Ureter (tissue), 1 donor: Measurements from ENCODE around the gene AGAP1. TPM values are rescaled to one million over a fixed set of nuclear protein-coding genes. Genes with fewer than 3 reads are reported as not detected.
A peak's percentile ranks its signal among the peaks of the same experiment; 100 is the strongest.

Experiments used
- DNase-seq: peaks from one replicate; pipeline ENCODE4 v3.0.0-alpha.2; 2020; ENCODE audit warnings: low spot score
- total RNA-seq: library from RNA; stranded (reverse); gene quantifications from one replicate; pipeline ENCODE4 v1.2.4, GENCODE V29; 2023
- donor health status: DM: yes; HTN: yes; CAD: no.

Gene AGAP1
- total RNA-seq, 1 donor from 2014 or later: 43.2 TPM

DNA sequence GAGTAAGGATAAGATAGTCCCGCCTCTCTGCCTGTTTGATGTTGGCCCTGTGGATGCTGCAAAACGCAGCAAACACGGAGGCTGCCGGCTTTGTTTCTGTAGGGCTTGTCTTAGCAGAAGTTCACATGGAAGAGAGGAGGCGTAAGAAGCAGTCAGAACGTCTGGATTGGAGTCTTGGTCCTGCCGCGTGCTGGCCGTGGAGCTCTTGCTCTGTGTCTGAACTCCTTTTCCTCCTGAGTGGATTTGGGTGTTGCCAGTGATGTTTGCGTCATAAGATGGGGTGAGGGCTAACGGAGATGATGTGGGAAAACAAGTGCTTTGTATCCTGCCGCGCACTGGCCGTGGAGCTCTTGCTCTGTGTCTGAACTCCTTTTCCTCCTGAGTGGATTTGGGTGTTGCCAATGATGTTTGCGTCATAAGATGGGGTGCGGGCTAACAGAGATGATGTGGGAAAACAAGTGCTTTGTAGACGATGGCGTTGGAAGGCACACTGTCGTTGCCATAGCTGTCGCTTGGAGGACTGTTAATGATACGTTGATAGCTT lies 240.9 kb downstream of the AGAP1 start:
- no peak for DNase-seq

DNA sequence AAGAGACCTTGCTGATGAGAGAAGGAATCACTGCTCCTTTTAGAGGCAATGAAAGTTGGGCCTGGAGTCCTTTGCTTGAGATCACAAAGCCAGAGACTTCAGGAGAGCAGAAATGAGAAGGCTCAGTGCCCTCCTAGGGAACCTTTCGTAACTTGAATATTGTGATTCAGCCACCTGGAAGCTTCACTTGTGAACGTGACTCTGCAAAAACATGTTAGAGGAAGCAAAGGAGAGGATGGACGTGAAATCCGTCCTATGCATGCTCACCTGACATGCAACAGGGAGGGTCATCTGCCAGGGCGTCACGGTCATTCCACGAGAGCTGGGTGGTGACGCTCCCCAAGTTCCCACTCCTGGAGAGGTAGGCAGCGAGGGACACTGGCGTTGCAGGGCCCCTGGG lies 243.6 kb downstream of the AGAP1 start:
- DNase-seq: no peak

DNA sequence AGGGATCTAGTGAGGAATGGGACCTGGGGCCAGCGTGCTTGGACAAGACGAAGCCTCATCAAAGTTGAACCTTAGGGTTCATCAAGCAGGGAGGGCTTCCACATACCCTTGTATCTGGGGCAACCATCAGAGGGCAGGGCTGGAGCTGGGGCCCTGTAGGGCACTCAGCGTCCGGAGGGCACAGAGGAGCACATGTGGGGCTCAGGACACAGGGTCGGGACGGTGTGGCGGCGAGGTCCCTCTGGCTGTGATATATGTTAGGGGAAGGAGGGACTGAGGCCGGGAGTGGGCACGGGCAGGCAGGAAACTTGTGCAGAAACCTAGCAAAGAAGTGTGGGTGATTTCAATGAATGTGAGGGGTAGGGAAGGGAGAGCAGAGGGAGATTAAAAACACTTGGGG lies 244.0 kb downstream of the AGAP1 start:
- no peak for DNase-seq

DNA sequence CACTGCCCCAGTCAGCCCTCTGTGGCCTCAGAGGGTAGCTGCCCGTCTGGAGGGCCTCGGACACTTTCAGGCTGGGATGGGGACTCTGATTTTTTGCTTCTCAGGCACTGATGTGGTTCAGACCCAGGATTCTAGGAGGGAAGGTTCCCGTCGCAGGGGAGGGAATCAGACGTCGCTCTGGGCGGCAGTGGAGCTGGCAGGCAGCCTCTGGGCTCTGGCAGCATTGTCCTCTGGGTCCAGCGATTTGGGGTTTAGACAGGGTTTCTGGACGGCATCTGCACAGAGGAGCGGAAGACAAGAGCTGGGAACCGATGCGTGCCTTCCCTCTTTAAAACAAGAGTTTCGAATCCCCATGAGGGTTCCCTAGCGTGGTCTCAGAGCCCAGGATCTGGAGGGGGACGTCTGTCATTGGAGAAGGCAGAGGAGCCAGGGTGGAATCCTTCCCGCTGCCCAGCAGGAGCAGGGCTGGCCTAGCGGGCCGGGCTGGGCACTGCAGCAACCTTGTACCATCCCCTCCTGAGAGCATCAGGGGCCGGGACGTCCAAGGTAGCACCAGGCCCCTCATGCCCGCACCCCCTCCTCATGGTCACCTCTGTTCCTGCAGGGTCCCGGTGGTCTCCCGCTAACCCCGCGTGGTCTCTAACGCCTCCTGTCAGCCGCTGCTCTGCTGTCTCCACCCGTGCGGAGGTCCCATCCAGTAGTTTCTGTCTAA lies 246.0 kb downstream of the AGAP1 start:
- no peak for DNase-seq

DNA sequence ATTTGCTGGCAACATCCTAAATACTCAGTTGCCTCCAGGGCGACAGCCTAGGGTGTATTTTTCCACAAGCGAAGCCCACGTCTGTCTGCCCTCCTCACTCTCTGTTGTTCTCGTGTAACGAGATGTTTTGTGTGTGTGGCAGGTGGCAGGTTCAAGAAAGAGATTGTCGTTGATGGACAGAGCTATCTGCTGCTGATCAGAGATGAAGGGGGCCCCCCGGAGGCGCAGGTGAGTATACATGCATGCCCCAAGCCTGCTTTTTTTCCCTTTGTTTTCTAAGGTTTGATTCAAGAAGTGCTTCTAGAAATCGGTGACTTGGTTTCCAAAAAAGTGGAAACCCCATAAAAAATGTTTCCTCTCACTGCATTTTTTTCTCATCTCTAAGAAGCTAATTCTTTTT lies 247.0 kb downstream of the AGAP1 start:
- no peak for DNase-seq

DNA sequence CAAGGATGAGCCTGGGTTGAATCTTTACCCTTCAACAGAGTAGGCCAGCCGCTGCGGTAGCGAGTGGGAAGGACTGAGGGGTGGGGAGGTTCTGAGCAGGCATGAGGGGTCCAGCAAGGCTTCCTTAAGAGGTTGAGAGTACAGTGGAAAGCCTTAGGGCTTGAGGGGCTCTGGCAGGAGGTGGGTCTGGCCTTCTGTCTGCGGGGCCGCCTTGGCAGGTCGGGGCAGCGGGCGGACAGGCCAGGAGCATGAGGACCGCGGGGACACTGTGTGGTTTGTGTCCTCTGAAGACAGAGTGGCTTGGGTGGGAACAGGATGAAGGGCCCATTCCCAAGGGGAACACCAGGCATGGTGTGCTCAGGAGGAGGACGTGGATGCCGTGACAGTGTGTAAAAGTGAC lies 250.3 kb downstream of the AGAP1 start:
- no peak for DNase-seq

DNA sequence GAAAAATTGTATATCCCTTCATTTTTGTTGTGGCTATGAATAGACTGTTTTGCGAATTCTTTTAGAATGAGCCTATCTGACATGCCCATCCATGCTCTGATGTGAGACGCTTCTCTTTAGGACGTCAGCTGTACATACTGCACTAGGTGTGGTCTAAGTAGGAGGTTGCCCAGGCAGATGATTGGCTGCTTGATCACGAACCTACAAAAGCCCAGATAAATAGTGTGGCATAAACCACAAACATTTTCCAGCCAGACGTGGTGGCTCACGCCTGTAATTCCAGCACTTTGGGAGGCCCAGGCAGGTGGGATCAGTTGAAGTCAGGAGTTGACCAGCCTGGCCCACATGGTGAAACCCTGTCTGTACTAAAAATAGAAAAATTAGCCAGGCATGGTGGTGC lies 251.8 kb downstream of the AGAP1 start:
- no peak for DNase-seq

DNA sequence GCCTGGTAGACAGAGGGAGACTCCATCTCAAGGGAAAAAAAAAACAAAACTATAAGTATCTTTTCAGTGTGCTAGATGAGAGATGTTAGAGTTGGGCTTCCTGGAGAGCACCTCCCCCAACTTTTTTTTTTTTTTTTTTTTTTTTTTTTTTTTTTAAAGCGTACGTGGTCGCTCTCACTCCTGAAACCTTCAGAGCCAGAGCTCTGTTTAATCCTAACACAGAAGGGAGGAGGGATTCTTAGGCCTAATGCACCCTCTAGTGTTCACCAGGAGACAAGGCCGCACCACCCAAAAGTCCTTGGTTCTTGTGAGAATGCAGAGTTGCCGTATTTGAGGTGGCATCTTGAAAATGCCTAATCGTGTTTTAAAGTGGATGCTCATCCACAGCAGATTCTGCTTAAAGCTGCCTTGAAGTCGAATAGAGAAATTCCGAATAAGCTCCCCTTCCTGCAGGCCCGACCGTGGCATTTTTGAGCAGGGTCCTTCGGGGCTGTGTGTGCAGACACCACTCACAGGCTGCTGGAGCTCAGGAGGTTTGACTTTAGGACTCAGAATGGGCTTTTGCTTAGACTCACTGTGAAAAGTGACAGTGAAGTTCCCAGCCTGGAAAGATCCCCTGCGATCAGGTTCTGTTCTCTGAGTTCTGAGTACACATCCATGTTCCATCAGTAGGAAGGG lies 252.6 kb downstream of the AGAP1 start:
- peak; percentile 73 for DNase-seq

DNA sequence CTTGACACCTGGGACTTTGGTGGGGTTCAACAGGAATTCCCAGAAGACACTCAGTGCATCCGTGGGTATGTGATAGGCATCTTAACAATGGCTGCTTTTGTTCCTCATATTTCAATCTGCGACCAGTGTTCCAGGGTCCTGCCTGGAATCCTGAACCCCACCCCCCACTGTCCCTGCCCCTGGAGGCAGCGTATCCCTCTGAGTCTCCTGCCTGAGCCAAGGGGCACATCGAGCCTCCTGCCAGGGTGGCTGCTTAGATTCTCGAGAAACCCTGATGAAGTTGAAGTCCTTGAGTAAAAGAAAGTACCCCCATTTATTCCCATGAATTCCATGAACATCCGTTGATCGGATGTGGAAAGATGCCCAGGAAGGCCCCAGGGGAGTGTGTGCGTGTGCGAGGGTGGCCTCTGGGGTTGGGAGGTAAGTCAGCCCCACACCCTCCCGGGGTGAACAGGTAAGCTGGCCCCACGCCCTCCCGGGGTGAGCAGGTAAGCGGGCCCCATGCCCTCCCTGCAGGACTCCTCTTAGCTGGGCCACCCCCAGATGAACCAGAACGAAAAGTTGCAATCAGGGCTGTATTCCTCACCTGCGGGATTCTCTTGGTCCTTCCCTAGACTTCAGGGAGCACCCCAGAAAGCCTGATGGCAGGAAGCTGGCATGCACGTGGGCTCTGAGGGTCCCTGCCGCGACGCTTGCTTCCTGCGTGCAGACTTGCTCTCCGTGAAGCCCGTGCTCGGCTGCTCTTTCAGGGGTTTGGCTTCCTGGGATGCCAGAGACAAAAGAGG lies 253.3 kb downstream of the AGAP1 start:
- no peak for DNase-seq

DNA sequence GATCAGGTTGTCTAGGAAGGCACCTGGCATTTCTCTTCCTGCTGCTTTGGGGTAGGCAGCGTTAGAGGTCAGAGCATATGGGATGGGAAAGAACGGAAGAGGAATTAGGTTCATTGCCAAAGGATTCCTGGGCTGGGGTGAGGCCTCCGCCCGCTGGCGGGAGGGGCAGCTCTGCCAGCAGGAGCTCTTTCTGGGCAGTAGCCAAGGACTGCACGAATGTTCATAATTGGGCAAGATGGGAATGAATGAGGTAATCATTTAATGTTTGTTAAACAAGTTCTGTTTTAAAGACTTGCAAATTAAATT lies 253.9 kb downstream of the AGAP1 start:
- no peak for DNase-seq

DNA sequence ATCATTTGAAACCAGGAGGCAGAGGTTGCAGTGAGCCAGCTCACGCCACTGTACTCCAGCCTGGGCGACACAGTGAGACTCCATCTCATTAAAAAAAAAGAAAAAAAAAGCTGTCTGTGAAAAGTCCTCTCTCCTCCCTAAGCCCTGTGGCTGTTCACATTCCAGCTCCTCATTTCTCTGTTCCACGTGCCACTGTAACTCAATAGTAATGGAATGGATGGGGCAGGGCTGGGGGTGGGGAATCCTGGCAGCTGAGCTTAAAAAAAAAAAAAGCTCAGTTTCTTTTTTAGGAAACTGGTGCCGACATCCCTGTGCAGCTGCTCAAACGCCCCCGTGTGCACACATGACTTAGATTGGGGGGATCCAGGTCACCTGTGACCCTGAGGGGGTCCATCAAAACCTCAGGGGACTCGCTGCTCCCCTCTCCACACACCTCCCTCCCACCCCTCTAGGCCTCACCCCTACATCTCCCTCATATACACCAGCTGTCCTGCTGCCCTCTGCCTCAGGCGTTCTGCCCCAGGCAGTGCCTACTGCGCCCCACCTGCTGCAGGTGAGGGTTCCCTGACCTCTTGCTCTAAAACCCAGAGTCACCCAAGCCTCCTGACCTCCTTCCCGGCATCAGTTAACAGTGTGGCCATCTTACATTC lies 255.4 kb downstream of the AGAP1 start:
- no peak for DNase-seq

DNA sequence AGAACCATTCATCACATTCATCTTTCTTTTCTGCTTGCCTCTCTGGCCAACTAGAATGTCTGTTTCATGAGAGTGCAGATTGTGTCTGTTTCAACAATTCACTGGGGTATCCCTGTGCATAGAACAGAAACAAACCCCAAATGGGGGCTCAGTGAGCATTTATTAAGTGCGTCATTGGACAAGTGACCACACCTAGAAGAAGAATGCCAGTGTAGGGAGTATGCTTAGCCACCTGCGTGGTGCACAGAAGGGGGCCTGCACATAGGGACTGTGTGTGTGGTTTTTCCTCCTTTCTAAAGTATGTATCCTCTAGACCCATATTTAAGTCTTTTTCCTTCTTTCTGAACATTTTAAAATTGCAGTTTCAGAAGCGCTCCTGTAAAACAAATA lies 255.9 kb downstream of the AGAP1 start:
- DNase-seq: no peak

DNA sequence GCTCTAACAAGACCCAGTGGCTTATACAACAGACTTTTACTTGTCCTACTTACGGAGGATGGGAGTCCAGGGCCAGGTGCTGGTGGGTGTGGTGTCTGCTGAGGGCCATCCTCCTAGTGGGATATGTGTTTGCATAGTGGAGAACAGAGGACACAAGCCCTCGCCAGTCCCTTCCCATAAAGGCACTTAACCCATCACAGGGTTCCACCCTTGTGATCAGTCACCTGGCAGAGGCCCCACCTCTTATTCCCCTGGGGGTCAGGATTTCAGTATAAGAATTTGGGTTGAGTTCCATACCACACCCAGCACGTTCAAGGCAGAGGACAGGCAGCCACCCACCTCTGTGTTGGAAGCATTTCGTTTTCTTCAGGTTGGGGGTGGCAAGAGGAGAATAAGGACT lies 259.0 kb downstream of the AGAP1 start:
- no peak for DNase-seq

DNA sequence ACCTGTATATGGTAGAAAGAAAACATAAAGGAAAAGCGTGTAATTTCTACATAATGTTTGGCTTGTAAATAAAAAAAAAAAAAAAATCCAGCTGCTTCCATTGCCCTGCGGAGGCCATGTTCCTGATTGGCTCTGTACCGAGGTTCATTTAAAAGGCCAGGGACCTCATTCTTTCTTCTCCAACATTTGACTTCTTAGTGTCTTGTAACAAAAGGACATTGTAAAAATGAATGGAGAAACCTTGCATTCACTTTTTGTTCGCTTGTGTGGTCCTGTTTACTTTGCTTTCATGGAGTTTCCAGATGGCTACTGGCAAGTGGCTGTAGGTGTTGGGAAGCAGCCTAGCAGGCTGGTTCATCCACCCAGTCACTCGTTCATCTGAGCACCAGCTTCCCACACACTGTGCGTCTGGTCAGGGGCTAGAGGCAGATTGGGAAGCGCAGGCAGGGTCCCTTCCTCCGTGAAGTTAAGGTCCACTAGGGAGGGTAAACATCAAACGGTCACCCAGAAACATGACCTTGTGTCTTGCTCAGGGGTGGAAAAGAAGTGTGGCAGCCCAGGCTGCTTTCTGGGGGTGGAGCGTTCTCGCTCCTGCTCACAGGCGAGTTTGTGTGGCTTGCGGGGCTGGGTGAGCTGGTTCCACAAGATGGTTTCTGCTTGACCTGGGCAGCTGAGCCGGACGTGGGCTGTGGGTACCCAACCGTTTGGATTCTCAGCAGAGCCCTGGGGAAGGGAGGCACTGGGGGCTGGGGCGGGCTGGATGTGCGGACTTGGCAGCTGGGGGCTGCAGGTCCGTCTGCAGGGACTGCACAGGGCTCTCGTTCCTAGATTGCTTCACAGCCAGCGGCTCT lies 260.7 kb downstream of the AGAP1 start:
- DNase-seq: no peak

DNA sequence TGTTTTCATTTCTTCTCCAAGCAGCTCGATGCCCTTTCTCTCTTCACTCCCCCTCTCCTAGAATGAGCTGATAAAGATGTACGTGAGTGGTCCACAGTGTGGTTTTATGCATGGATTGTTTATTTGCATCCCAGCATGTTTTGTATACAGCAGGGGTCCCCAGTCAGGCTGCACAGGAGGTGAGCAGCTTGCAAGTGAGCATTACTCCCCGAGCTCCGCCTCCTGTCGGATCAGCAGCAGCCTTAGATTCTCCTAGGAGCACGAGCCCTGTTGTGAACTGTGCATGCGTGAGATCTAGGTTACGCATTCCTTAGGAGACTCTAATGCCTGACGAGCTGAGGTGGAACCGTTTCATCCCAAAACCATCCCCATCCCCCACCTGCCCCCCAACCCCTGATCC lies 262.6 kb downstream of the AGAP1 start:
- no peak for DNase-seq

DNA sequence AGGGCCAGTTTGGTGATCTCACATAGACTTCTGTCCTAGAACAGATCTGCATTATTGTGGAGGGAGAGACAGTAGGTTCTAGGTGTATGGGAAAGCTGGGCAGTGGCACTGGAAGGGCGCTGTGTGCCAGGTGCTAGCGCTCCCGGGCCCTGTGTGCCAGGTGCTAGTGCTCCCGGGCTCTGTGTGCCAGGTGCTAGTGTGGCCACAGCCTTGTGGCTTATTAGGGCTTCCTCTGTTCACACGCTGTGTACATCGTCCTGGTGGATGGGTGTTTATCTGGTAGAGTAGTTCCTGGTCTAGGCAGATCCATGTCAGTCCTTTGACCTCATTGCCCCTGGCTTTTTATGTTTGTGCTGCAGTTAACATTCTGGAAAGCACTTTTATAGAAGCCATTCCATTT lies 263.4 kb downstream of the AGAP1 start:
- no peak for DNase-seq

DNA sequence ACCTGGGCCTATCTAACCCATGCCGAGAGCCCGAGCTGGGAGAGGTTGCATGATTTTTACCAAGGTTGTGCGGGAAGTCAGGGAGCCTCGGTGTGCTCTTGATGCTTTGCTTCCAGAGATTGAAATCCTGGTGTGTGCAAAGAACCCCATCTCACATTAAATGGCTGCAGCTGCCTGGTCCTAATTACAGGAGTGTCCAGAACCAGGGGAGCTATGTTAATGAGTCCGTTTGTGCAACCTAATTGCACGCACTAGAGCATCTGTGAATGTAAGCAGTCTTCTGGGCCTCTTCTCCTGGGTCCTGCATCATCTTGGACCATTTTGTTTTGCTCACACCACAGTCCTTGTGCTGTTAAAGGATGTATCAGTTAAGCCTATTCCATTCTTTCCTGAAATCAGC lies 263.8 kb downstream of the AGAP1 start:
- no peak for DNase-seq

DNA sequence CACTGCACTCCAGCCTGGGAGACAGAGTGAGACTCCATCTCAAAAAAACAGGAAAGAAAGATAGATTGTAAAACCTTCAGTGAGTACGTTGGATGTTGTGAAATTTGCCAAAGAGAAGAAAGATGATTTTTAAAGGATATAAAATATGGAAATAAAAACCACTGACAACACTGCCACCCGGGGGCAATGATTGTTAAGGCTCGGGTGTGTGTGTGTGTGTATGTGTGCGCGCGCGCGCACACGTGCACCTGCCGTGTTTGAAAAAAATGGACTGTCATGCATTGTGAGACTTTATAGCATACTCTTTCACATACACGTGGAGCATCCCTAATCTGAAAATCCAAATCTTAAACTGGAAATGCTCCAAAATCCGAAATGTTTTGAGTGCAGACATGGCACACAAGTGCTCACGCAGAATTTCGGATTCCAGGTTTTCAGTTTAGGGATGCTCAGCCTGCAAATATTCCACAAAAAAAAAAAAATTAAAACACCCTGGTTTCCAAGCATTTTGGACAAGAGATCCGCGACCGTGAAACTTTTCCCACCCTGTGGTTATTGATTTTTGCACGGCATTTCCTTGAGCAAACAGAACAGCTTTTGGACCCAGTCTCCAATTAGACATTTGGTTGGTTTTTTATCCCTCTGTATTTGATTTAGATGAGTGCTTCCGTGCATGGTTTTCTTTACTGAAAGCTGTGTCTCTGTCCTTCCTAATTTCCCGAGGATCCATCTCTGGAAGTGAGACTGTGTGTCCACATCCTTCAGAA lies 269.2 kb downstream of the AGAP1 start:
- no peak for DNase-seq

DNA sequence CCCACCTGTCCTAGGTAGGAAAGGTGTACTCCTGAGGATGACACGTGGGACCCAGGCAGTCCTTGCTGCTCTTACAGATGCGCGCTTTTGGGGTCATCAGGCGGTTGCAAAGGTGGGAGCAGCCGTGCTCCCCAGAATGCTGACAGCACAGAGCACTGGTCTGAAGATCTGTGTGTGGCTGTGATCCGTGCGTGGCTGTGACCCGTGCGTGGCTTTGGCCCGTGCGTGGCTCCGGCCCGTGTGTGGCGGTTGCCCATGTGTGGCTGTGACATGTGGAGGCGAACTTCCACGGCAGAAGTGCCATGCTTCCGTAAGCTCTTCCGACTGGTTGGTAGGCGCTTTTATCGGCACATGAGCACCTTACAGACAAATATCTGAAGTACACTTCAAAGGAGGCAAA lies 270.0 kb downstream of the AGAP1 start:
- no peak for DNase-seq

DNA sequence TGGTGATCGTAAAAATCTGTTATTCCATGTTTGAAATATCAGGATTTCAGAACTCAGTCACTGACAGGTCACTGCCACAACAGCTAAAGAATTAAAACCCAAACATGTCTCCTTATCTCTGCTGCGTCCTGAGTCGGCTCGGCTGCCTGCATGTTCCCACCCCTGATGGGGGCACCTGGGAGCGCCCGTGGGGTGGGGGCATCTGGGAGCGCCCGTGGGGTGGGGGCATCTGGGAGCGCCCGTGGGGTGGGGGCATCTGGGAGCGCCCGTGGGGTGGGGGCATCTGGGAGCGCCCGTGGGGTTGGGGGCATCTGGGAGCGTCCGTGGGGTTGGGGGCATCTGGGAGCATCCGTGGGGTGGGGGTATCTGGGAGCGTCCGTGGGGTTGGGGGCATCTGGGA lies 270.6 kb downstream of the AGAP1 start:
- peak; percentile 9 for DNase-seq
